Subcutaneous adipose tissue (tissue), 4 donors: Measurements from ENCODE around the gene MIGA2. TPM values are rescaled to one million over a fixed set of nuclear protein-coding genes. Genes with fewer than 3 reads are reported as not detected.

Experiments
- CTCF ChIP-seq: fragments of 450-650 bp; IDR thresholded peaks from one replicate; pipeline ENCODE4 v1.5.1; 2016; ENCODE audit warnings: low read depth, mild to moderate bottlenecking, control low read depth, antibody characterized with exemption, moderate library complexity
- total RNA-seq, 4 donors: library from RNA; depleted of rRNA; stranded (reverse); fragments of >200 nt; gene quantifications; one replicate each; pipeline ENCODE4 v1.1.0, GENCODE V29; 2016

MIGA2 gene
- total RNA-seq, 4 donors from 2014 or later, result 8.8 to 50.5 (median 12.4) TPM

- no peak for TF ChIP-seq CTCF
These were observed 13.2 kb upstream of the MIGA2 start for GRCh38 chr9:129023036-129023907.

DNA sequence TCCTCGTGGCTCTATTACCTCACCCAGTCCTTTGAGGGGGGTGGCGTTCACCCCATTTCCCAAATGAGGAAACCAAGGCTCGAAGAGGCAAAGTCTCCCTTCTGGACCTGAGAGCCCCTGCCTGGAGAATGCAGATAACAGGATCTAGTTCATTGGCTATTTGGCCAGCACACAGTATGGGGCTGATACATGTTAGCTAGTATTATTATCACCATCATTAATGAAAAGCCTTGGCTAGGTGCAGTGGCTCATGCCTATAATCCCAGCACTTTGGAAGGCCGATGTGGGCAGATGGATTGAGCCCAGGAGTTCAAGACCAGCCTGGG, 12.6 kb upstream of the MIGA2 start:
- no peak for TF ChIP-seq CTCF

- no peak for TF ChIP-seq CTCF
These were observed 9.8 kb upstream of the MIGA2 start for GRCh38 chr9:129026442-129027223.

- no peak for TF ChIP-seq CTCF
These were observed 9.2 kb upstream of the MIGA2 start for GRCh38 chr9:129027224-129027684.

- TF ChIP-seq CTCF, result no peak
These were observed 8.7 kb upstream of the MIGA2 start for GRCh38 chr9:129027685-129028191.

GRCh38 chr9:129028192-129028966, 8.0 kb upstream of the MIGA2 start, which contains the start of gene SH3GLB2:
Gene SH3GLB2 (minus strand): TSS chr9:129028331. CDS start chr9:129028154, 177 bp downstream.
- TF ChIP-seq CTCF, result no peak
